ENCODE measurements around the gene CLCN3.

The CLCN3 gene

GRCh38 chr4:169627307-169627706 lies 6.9 kb downstream of the CLCN3 start:
- Mint-ChIP-seq H3K4me3 (no peak overlapping the region), H3K4me1 (peaks cover 19% of the 10 kb centered on the region), H3K27ac (peak overlapping the region; percentile 7 to 82 (median 46)), H3K36me3 (ENCODE audit: low read depth) (peaks cover 12% of the 10 kb centered on the region), H3K27me3 (ENCODE audit: low read depth) (no peaks in the 10 kb centered on the region), H3K9me3 (no peaks in the 10 kb centered on the region)
- TF ChIP-seq CTCF (IDR thresholded peaks at IDR 0.05; ENCODE audit: unreplicated experiment in 3 of 3), result no peak

DNA sequence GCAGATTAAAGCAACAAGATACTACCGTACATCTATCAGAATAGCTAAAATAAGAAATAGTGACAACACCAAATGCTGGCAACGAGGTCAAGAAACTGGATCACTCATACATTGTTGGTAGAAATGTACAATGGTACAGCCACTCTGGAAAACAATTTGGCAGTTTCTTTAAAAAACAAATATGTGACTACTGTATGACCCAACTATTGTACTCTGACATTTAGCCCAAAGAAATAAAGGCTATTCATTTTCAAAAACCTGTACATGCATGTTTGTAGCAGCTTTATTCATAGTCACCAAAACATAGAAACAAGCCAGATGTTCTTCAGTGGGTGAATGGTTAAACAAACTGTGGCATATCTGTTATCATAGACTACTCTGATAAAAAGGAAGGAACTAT lies 8.2 kb downstream of the CLCN3 start:
- Mint-ChIP-seq H3K4me3 (no peak overlapping the region), H3K27me3 (ENCODE audit: low read depth) (no peaks in the 10 kb centered on the region), H3K36me3 (ENCODE audit: low read depth) (peaks cover 12% of the 10 kb centered on the region), H3K4me1 (peaks cover 8% of the 10 kb centered on the region), H3K9me3 (no peaks in the 10 kb centered on the region), H3K27ac (no peak overlapping the region)
- TF ChIP-seq CTCF (IDR thresholded peaks at IDR 0.05; ENCODE audit: unreplicated experiment in 3 of 3), result no peak

- no peak overlapping the region for H3K4me3 Mint-ChIP-seq
- no peak overlapping the region for H3K27ac Mint-ChIP-seq
- H3K36me3 Mint-ChIP-seq (ENCODE audit: low read depth), result peaks cover 12% of the 10 kb centered on the region
- TF ChIP-seq CTCF (IDR thresholded peaks at IDR 0.05; ENCODE audit: unreplicated experiment in 3 of 3), result no peak
- H3K9me3 Mint-ChIP-seq, result no peaks in the 10 kb centered on the region
- H3K27me3 Mint-ChIP-seq (ENCODE audit: low read depth), result no peaks in the 10 kb centered on the region
- H3K4me1 Mint-ChIP-seq, result peaks cover 9% of the 10 kb centered on the region
Observed at GRCh38 chr4:169630069-169630468, 9.7 kb downstream of the CLCN3 start.

GRCh38 chr4:169632896-169633295 lies 12.5 kb downstream of the CLCN3 start:
- Mint-ChIP-seq H3K4me1 (peaks cover 11% of the 10 kb centered on the region), H3K4me3 (no peak overlapping the region), H3K9me3 (no peaks in the 10 kb centered on the region), H3K27ac (no peak overlapping the region), H3K36me3 (ENCODE audit: low read depth) (peaks cover 20% of the 10 kb centered on the region), H3K27me3 (ENCODE audit: low read depth) (no peaks in the 10 kb centered on the region)
- TF ChIP-seq CTCF (IDR thresholded peaks at IDR 0.05; ENCODE audit: unreplicated experiment in 3 of 3), result no peak

- no peak for TF ChIP-seq CTCF (IDR thresholded peaks at IDR 0.05; ENCODE audit: unreplicated experiment in 3 of 3)
- H3K27ac Mint-ChIP-seq, result peak overlapping the region in 2 of 3 experiments; percentile 16 to 19
Observed at GRCh38 chr4:169634975-169635374, 14.6 kb downstream of the CLCN3 start.

DNA sequence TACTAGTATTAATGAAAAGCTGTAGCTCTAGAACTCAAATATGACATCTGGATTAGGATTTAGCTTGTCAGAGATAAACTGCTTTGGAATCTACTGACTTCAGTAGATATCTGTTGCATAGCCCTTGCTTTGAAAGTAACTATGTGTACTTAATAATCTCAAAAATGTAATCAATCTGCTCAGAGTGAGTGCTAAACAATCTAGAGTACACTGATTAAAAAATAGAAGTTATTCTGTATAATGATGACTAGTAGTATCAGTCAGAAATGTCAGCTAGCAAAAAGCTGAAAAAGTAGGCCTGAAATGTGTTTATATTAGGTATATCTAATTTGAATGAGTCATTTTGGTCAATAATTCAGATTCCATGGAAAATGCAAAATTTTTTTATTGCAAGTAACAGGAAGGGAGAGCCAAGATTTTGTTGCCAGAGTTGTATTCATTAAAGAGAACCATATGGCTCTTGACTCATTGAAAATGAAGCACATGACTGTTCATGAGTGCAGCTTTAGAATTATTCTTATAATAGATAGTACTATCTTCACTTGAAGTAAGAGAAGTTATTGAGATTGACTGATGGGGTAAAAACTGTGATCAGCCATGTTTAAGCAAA lies 20.0 kb downstream of the CLCN3 start:
- Mint-ChIP-seq H3K27me3 (ENCODE audit: low read depth) (no peaks in the 10 kb centered on the region), H3K4me3 (no peak overlapping the region), H3K9me3 (no peaks in the 10 kb centered on the region), H3K4me1 (peaks cover 10% of the 10 kb centered on the region), H3K36me3 (ENCODE audit: low read depth) (peaks cover 50% of the 10 kb centered on the region), H3K27ac (no peak overlapping the region)
- no peak for TF ChIP-seq CTCF (IDR thresholded peaks at IDR 0.05; ENCODE audit: unreplicated experiment in 3 of 3)

More at GRCh38 chr4:169634975-169635374, 14.6 kb downstream of the CLCN3 start:
- peaks cover 11% of the 10 kb centered on the region for H3K4me1 Mint-ChIP-seq
- peaks cover 37% of the 10 kb centered on the region for H3K36me3 Mint-ChIP-seq (ENCODE audit: low read depth)
- no peaks in the 10 kb centered on the region for H3K9me3 Mint-ChIP-seq
- no peaks in the 10 kb centered on the region for H3K27me3 Mint-ChIP-seq (ENCODE audit: low read depth)
- H3K4me3 Mint-ChIP-seq, result no peak overlapping the region

Data from nephron (organoid).